NCI-H1694 treated with DMSO at 0.1 percent for 48 hours (cell line): ENCODE data around the gene ZCCHC14.

Experiments used
- DNase-seq: peaks from one replicate; lab custom pipeline; 2025; lab: John Stamatoyannopoulos, UW

Gene ZCCHC14

DNA sequence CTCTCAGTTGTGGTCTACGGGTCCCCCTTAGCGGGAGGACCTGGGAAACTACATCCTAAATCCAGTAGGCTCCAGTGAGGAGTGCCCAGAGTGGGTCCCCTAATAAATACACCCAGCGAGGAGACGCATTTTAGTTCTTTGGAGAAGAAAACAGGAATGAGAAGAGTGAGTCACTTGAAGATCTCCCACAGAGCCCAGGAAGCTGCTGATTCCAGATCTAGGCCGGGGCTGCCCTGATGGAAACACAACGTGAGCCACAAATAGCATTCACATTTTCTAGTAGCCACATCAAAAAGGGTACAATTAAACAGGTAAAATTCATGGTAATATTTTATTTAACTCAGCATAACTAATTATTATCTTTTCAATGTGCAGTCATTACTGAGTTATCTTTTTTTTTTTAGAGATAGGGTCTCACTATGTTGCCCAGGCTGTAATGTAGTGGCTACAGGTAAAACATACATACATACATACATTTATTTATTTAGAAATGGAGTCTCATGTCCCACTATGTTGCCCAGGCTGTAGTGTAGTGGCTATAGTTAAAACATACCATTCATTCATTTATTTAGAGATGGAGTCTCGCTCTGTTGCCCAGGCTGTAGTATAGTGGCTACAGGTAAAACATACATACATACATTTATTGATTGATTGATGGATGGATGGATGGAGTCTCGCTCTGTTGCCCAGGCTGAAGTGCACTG, 130.8 kb downstream of the ZCCHC14 start:
- DNase-seq: no peak

- DNase-seq: no peak
These were observed 131.8 kb downstream of the ZCCHC14 start for GRCh38 chr16:87360862-87361610.

- DNase-seq: no peak
These were observed 133.7 kb downstream of the ZCCHC14 start for GRCh38 chr16:87359121-87359520.

GRCh38 chr16:87358696-87359095, 134.1 kb downstream of the ZCCHC14 start:
- no peak for DNase-seq

DNA sequence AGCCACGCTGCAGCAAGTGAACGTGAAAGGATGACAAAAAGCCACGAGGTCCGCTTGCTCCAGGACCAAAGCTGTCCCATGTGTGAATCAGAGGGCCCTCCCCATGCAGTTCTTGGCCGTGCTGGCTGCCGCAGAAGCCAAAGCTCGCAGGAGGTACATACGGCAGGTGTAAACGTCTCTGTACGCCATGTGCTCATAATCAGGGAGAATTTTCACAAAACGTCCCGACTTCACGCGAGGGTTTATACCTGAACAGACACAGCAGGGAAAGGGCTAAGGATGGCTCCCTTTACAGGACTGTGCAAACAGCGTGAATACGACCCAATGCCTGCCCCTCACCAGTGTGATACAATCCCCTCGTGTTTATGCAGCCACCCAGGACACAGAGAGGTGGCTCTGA, 134.6 kb downstream of the ZCCHC14 start:
- DNase-seq: no peak

- DNase-seq: no peak
These were observed 136.4 kb downstream of the ZCCHC14 start for GRCh38 chr16:87356491-87356853.
